Epidermal melanocyte (primary cell): ENCODE data around the gene METTL17.
"Not testable (repeated sequence)": the region's sequence is repeated elsewhere in the genome, so short reads cannot be mapped to it uniquely, and the experiment has no call there.

ENCODE experiments used
- DNase-seq: peaks from one replicate; pipeline ENCODE4 v3.0.0; 2011; ENCODE audit warnings: low spot score; ENCODE audit not compliant: insufficient read length

Gene METTL17

DNA sequence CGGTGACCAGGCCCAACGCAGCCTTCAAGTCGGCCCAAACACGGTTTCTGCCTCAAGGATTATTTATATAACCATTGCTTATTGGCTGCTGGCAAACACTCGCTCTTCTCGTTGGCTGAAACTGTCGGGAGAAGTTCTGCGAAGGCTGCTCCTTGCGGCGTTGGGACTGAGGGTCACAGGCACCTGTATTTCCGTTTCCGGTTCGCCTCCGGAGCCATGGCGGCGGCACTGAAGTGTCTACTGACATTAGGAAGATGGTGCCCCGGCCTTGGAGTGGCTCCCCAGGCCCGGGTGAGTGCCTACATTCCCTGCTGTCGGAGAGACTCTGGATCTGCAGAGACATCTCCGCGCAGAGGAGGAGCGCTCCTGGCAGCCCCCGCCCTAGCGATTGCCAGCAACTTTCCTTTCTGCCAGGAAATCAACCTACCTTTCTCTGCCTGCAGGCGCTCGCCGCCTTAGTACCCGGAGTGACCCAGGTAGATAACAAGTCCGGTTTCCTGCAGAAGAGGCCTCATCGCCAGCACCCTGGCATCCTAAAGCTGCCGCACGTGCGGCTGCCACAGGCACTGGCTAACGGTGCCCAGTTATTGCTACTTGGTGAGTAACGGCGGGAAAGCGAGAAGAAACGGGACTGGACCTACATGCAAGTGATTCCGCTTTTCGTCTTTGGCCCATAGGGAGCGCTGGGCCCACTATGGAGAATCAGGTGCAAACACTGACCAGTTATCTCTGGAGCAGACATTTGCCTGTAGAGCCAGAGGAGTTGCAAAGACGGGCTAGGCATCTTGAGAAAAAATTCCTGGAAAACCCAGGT lies at the start of gene METTL17:
Gene METTL17, plus strand, starts transcription at position 194 of the 814 bp plus-strand sequence. Its CDS starts 23 bp downstream, at position 217.
- peak; percentile 89 for DNase-seq

DNA sequence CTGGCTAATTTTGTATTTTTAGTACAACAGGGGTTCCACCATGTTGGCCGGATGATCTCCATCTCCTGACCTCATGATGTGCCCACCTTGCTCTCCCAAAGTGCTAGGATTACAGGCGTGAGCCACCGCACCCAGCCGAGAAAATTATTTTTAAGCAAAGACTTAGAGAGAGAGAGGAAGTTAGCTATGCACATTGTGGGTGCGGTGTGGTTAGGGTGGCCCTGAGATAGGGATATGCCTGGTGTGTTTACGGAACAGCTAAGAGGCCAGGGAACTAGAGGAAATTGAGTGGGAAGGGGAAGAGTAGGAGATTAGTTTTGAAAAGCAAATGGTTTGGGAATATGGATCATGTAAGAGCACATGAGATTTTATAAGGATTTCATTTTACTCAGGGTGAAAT lies 44.6 kb upstream of the METTL17 start:
- DNase-seq = not testable (repeated sequence)

DNA sequence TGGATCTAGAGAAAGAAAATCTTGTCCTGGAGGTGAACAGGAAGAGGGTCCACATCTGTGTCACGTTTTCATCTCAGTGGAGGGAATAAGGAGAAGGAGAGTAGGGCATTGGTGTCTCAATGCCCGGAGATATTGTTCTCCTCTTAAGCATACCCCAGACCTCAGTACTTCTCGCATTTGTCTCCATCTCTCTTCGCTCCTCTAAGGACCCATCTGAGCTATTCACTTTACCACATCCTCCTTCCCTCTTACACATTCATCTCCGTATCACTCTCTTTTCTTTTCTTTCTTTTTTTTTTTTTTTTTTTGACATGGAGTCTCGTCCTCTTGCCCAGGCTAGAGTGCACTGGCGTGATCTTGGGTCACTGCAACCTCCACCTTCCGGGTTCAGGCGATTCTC lies 43.1 kb upstream of the METTL17 start:
- not testable (repeated sequence) for DNase-seq

- not testable (repeated sequence) for DNase-seq
Observed at GRCh38 chr14:20954736-20955537, 34.8 kb upstream of the METTL17 start, which contains the start of gene RNASE2. Gene RNASE2 (plus strand): TSS chr14:20955487. CDS start chr14:20955772, 285 bp downstream.

DNA sequence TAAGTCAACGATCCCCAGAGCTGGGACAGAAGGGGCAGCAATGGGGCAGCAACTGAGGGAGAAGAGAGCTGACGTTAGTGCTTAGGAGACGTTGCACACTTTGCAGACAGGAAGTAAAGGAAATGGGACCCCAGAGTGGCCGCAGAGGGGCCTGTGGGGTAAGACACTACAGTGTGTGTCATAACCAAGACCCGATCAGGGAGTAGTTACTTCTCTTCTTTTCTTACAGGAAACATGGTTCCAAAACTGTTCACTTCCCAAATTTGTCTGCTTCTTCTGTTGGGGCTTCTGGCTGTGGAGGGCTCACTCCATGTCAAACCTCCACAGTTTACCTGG lies 34.3 kb upstream of the METTL17 start:
- not testable (repeated sequence) for DNase-seq

DNA sequence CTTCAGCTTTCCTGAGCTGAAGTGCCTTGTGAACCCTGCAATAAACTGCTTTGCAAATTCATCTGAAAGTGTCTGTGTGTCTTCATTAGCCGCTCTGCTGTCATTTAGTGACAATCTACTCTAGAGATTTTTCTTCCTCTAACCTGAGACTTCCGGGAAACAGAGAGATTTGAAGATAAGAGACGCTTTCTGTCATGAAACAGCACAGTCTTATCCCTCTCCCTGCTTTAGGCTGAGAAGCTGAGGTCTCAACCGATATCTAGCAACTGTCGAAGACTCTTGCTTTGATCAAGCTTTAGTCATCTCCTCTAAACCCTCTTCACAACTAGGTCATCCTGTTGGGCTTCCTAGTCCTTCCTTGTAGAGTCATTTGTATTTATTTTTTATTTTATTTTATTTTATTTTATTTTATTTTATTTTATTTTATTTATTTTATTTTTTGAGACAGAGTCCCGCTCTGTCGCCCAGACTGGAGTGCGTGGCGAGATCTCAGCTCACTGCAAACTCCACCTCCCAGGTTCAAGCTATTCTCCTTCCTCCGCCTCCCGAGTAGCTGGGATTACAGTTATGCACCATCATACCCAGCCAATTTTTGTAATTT lies 33.3 kb upstream of the METTL17 start:
- DNase-seq = no peak

GRCh38 chr14:20958946-20959345 lies 30.8 kb upstream of the METTL17 start:
- DNase-seq = not testable (repeated sequence)

DNA sequence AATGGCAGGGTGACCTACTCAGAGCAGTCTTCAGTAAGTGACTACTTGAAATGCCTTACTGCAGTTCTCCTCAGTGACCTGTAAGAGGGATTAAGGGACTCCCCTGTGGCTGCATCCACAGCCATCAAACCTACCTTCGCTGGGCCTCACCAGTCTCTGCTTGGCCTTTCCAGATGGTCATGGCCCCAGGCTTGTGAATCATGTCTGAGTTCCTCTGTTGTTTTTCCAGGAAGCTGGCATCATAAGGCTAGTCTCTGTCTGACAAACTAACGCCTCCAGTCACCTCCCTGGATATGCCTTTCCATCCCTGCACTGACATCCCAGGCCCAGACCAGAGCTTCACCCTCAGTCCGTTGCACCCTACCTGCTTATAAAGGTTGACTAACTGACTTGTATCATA lies 20.4 kb upstream of the METTL17 start:
- no peak for DNase-seq

GRCh38 chr14:20970647-20970982 lies 19.2 kb upstream of the METTL17 start:
- no peak for DNase-seq

DNA sequence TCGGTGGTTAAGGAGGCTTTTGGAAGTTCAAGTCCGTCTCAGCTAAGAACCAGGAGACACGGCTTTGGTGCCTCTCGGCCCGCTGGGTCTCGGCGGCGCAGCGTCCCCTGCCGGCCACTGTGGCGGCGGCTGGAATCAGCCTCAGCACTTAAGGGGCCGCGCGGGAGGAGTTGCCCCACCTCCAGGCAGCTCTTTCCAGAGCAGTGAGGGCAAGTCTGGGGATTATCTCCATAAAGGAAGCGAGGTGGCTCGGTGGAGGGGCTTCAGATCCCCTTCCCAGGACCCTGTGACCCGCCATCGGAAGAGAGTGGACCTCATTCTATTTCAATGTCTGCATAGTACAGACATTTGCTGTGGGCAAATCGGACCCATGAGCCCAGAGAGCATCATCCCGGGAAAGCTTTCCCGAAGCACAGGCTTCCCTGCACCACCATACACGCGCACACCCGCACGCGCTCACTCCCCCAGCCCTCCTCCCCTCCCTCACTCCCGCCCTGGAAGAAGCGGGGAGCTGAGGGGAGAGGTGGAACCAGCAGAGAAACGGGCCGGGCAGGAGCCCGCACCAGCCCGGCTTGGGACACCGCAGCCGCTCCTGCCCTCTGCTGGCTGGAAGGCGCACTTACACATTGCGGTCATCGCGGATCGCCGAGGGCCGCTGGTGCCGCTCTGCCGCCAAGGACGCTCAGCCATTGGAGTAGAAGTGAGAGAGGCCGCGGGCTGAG lies 18.6 kb upstream of the METTL17 start:
- peak; percentile 65 for DNase-seq

DNA sequence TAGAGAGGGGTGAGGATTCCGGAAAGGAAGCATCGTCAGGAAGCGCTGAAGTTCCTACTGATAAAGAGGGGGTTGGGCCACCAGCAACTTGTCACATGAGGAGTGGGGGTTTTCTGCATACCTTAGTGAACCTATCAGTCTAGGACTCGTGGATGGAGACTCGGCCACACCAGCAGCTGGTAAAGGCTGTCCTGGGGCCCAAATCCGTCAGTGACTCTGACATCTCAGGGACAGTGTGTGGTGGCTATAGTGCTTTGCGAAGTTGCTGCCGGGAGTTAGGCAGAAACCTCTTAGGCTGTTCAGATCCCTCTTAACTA lies 18.1 kb upstream of the METTL17 start:
- DNase-seq = no peak

DNA sequence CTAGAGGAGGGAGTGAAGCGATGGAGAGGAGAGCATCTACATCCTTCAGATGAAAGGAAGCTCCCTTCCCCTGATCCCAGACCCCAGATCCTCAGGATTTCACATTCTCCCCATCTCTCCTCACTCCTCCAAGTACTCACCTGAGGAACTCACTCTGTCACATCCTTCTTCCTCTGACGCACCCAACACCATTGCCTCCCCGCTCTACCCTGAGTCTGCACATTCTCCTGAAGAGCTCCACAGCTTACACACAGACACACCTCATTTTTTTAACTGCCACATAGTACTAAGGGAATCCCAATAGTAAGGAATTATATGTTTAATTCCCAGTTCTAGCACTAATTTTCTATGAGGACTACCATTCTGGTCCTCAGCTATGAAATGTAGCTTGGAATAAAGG lies 16.3 kb upstream of the METTL17 start:
- DNase-seq = no peak

- no peak for DNase-seq
Observed at GRCh38 chr14:20976291-20976690, 13.5 kb upstream of the METTL17 start.

DNA sequence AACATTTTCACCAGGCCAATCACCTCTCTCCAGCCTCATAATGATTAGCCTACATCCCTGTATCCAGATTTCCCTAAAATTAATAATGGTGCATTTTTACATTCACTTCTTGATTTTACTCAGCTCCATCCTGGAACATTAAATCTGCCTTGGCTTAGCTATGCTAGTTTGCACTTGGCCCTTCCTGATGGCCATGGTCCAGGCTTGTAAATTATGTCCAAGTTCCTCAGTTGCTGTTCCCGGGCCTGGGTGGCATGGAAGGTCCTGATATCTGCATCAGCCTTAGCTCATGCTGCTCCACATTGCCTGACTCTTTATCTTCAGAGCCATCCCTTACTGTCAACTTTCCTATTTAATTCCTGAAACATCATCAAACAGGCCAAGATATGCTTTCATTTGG lies 11.1 kb upstream of the METTL17 start:
- DNase-seq = no peak

DNA sequence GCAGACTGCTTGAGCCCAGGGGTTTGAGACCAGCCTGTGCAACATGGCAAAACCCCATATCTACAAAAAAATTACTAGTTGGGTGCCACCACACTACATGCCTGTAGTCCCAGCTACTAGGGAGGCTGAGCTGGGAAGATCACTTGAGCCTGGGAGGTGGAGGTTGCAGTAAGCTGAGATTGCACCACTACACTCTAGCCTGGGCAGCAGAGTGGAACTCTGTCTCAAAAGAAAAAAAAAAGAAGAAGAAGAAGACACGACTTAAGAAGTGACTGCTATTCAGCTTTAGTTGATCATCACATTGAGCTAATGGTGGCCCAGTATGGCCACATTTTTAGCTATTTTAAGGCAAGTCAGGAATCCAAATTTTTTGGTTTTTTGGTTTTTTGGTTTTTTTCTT lies 8.9 kb upstream of the METTL17 start:
- DNase-seq = no peak

DNA sequence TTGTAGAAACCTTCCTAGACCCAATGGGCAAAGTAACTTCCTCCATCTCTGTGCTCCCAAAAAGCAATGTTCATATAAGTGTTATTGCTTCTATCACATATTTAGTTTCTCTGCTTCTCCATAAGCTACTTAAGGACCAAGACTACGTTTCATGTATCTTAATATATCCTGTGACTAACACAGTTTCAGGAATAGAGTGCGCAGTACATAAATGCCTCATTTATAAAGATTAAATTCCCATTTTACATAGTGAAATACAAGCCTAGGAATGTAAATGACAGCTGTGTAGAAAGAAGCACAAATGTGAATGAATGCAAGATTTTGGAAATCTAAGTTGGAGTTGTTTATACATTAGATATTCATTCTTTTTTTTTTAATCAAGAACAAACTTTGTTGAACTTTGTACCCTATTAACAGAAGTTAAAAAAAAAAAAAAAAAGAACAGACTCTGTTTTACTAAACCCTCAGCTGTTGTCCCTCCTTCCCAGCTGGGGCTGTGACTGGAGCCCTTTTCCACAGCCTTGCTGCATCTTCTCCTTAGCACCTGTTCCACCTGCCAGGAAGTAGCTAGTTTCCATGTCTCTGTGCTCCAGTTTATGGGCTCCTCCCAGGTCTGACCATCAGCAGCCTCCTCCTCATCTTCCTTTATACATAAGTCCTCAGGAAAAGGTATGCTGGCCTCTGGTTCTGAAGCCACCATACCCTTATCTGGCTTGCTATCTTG lies 7.0 kb upstream of the METTL17 start:
- DNase-seq = no peak

GRCh38 chr14:20985650-20986049 lies 4.1 kb upstream of the METTL17 start:
- not testable (repeated sequence) for DNase-seq

GRCh38 chr14:20986811-20987210 lies 3.0 kb upstream of the METTL17 start:
- DNase-seq = no peak

DNA sequence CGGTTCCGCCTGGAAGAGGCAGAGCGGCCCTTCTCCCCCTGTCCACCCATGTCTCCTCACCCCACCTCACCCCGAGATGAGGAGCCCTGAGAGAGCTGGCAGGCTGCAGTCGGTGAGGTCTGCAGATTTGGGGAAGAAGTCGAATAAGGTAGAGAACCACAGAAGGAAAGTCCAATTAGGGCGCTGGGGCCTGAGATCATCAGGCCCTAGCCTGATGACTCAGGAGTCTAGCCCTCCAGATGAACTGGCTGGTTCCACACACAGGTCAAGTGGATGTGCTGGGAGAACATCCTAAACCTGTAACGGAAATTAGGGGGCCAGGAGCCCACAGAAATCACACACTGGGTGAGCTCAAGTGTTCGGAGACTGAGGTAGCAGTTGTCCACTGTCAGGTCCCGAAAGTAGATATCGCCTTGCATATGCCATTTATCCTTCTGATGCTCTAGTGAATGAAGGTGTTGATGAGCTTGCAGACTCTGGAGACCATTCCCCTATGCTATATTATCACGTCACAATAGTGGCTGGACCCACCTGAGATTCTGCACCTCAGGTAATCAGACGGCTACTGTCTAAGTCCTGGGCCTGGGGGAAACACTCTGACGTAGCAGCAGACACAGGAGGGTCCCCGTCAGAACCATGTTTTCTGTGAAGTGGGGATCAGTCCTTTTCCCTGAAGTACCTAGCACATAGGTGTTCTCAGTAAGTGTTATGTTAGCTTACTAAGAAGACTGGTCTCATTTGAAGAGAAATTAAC lies 886 bp upstream of the METTL17 start:
- no peak for DNase-seq

GRCh38 chr14:20989471-20989786 lies 351 bp upstream of the METTL17 start:
- DNase-seq = no peak

- no peak for DNase-seq
Observed at GRCh38 chr14:20996521-20996920, 6.7 kb downstream of the METTL17 start.
